SK-N-MC (cell line): ENCODE data around the gene EFCAB8.
"Not testable (repeated sequence)": the region's sequence is repeated elsewhere in the genome, so short reads cannot be mapped to it uniquely, and the experiment has no call there.

Source experiments
- DNase-seq: peaks from one replicate; pipeline ENCODE4 v3.0.0-alpha.2; 2011; ENCODE audit warnings: low read depth, low spot score
- H3K27ac ChIP-seq: fragments of 200-600 bp; sonication (generic); 2 replicates; pipeline ENCODE4 v1.5.1; 2016; ENCODE audit warnings: mixed run types
- H3K36me3 ChIP-seq: fragments of 200-600 bp; sonication (generic); 2 replicates; pipeline ENCODE4 v1.6.1; 2017; ENCODE audit warnings: antibody characterized with exemption, low read length, mixed read lengths; ENCODE audit not compliant: insufficient read depth
- H3K4me3 ChIP-seq: fragments of 200-600 bp; sonication (generic); 2 replicates; pipeline ENCODE4 v1.5.1; 2016
- H3K9ac ChIP-seq: fragments of 200-600 bp; sonication (generic); 2 replicates; pipeline ENCODE4 v1.8.0; 2017; ENCODE audit warnings: mixed run types, mixed read lengths; ENCODE audit not compliant: insufficient read length
- H3K9me3 ChIP-seq: fragments of 200-600 bp; sonication (generic); 2 replicates; pipeline ENCODE4 v1.6.1; 2017; ENCODE audit warnings: low read depth, mild to moderate bottlenecking, antibody characterized with exemption, low read length, moderate library complexity, mixed read lengths
- EZH2 ChIP-seq: fragments of 200-600 bp; sonication (generic); IDR thresholded peaks from one replicate; pipeline ENCODE4 v1.6.1; 2017; ENCODE audit warnings: antibody characterized with exemption
- FOXP2 ChIP-seq: optimal IDR thresholded peaks from 2 replicates; pipeline ENCODE3; 2011; ENCODE audit warnings: mild to moderate bottlenecking, moderate library complexity; ENCODE audit not compliant: insufficient read depth; ENCODE audit errors: extremely low read length, control extremely low read depth
- POLR2AphosphoS5 ChIP-seq: IDR thresholded peaks from 2 replicates; pipeline ENCODE4 v1.6.1; 2012; ENCODE audit warnings: mild to moderate bottlenecking, low read depth, low read length, borderline replicate concordance

EFCAB8 gene

GRCh38 chr20:32959351-32960221 lies 100.9 kb downstream of the EFCAB8 start:
- no peak for DNase-seq
- no peak overlapping the region for H3K27ac ChIP-seq
- no peak overlapping the region for H3K4me3 ChIP-seq
- H3K9ac ChIP-seq: no peak overlapping the region
- H3K36me3 ChIP-seq: no peaks in the 10 kb centered on the region
- H3K9me3 ChIP-seq: no peaks in the 10 kb centered on the region; the same call in 1 of the 2 replicates
- TF ChIP-seq EZH2: no peak
- TF ChIP-seq POLR2AphosphoS5: no peak
- TF ChIP-seq FOXP2: no peak

DNA sequence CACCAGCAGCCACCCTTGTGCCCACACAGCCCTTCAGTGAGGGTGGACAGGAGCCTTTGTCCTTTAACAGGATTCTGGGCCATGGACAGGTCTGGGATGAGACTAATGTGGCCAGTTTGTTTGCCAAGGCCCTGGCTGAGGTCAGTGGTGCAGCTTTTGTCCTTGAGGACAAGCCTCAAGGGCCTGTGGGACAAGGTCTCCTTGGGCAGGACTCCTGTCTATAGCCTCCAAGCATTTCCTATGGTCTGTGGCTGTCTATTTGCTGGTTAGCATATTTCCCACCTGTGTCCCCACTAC lies 101.4 kb downstream of the EFCAB8 start:
- Histone ChIP-seq H3K9ac (no peak overlapping the region), H3K27ac (no peak overlapping the region), H3K9me3 (no peaks in the 10 kb centered on the region; the same call in 1 of the 2 replicates), H3K36me3 (no peaks in the 10 kb centered on the region), H3K4me3 (no peak overlapping the region)
- DNase-seq: no peak
- TF ChIP-seq FOXP2: no peak
- TF ChIP-seq EZH2: no peak
- no peak for TF ChIP-seq POLR2AphosphoS5

GRCh38 chr20:32960849-32961731 lies 102.4 kb downstream of the EFCAB8 start:
- H3K9me3 ChIP-seq: no peaks in the 10 kb centered on the region; the same call in 1 of the 2 replicates
- H3K4me3 ChIP-seq: no peak overlapping the region
- H3K36me3 ChIP-seq: no peaks in the 10 kb centered on the region
- no peak for TF ChIP-seq POLR2AphosphoS5
- no peak for TF ChIP-seq FOXP2
- no peak for TF ChIP-seq EZH2
- no peak overlapping the region for H3K9ac ChIP-seq
- H3K27ac ChIP-seq: no peak overlapping the region
- no peak for DNase-seq

- Histone ChIP-seq H3K9ac (no peak overlapping the region), H3K9me3 (no peaks in the 10 kb centered on the region), H3K36me3 (no peaks in the 10 kb centered on the region), H3K27ac (no peak overlapping the region), H3K4me3 (no peak overlapping the region)
- TF ChIP-seq EZH2 (no peak), POLR2AphosphoS5 (no peak), FOXP2 (no peak)
- no peak for DNase-seq
Observed at GRCh38 chr20:32962053-32962452, 103.3 kb downstream of the EFCAB8 start.

DNA sequence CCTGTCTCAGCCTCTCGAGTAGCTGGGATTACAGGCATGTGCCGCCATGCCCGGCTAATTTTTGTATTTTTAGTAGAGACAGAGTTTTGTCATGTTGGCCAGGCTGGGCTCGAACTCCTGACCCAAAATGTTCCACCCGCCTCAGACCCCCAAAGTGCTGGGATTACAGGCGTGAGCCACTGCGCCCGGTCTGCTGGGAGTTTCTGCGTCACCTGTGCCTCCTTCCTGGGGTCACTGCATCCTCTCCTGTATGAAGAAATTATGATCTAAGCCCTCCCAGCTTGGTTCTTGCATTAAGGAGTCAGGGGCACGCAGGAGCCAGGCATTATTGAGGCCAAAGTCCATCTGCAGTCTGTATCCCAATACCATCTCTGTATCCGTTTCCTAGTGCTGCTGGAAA lies 103.9 kb downstream of the EFCAB8 start:
- not testable (repeated sequence) for DNase-seq, H3K9ac ChIP-seq, H3K27ac ChIP-seq

GRCh38 chr20:32963176-32963575 lies 104.5 kb downstream of the EFCAB8 start:
- TF ChIP-seq EZH2: no peak
- TF ChIP-seq FOXP2: no peak
- TF ChIP-seq POLR2AphosphoS5: no peak
- Histone ChIP-seq H3K36me3 (no peaks in the 10 kb centered on the region), H3K9ac (no peak overlapping the region), H3K27ac (no peak overlapping the region), H3K4me3 (no peak overlapping the region), H3K9me3 (no peaks in the 10 kb centered on the region)
- DNase-seq: no peak

More for the DNA sequence above, 103.9 kb downstream of the EFCAB8 start:
- H3K36me3 ChIP-seq, H3K9me3 ChIP-seq, H3K4me3 ChIP-seq: not testable (repeated sequence)

GRCh38 chr20:32964575-32964974 lies 105.9 kb downstream of the EFCAB8 start:
- no peak overlapping the region for H3K27ac ChIP-seq
- no peak for TF ChIP-seq POLR2AphosphoS5
- TF ChIP-seq FOXP2: no peak
- no peak for TF ChIP-seq EZH2
- H3K36me3 ChIP-seq: no peaks in the 10 kb centered on the region
- H3K9me3 ChIP-seq: no peaks in the 10 kb centered on the region
- DNase-seq: no peak
- no peak overlapping the region for H3K9ac ChIP-seq
- H3K4me3 ChIP-seq: no peak overlapping the region

GRCh38 chr20:32965115-32965514 lies 106.4 kb downstream of the EFCAB8 start:
- TF ChIP-seq FOXP2 (no peak), EZH2 (no peak), POLR2AphosphoS5 (no peak)
- no peak overlapping the region for H3K27ac ChIP-seq

GRCh38 chr20:32965581-32966373 lies 107.1 kb downstream of the EFCAB8 start:
- H3K9ac ChIP-seq: no peak overlapping the region

More at GRCh38 chr20:32965115-32965514, 106.4 kb downstream of the EFCAB8 start:
- no peaks in the 10 kb centered on the region for H3K9me3 ChIP-seq
- DNase-seq: no peak
- no peaks in the 10 kb centered on the region for H3K36me3 ChIP-seq
- no peak overlapping the region for H3K9ac ChIP-seq
- no peak overlapping the region for H3K4me3 ChIP-seq

More at GRCh38 chr20:32965581-32966373, 107.1 kb downstream of the EFCAB8 start:
- Histone ChIP-seq H3K4me3 (no peak overlapping the region), H3K9me3 (no peaks in the 10 kb centered on the region), H3K27ac (no peak overlapping the region), H3K36me3 (no peaks in the 10 kb centered on the region)
- TF ChIP-seq POLR2AphosphoS5: no peak
- TF ChIP-seq EZH2: no peak
- no peak for TF ChIP-seq FOXP2
- DNase-seq: no peak
